ENCODE measurements around the gene KIF4A.

Gene KIF4A

DNA sequence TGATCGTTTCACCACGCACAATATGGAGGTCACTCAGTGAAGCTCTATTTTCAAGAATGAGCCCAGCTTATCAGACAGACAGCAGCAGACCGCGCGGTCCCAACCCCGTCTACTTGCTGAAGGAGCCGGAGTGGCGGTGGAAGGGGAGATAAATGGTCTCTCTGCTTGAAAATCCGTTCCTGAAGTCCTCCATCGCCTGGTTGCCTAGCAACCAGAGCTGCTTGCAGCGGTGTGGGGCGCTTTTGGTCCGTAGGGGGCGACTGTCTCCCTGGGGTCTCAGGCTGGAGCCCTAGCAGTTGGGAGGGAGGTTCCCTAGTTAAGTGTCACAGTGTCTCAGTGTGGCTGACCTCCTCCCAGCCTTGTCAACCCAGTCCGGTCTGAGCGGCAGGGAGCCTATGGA, 146.4 kb downstream of the KIF4A start:
- no peak for DNase-seq (ENCODE audit: low read depth)
- TF ChIP-seq, protein P1, sequence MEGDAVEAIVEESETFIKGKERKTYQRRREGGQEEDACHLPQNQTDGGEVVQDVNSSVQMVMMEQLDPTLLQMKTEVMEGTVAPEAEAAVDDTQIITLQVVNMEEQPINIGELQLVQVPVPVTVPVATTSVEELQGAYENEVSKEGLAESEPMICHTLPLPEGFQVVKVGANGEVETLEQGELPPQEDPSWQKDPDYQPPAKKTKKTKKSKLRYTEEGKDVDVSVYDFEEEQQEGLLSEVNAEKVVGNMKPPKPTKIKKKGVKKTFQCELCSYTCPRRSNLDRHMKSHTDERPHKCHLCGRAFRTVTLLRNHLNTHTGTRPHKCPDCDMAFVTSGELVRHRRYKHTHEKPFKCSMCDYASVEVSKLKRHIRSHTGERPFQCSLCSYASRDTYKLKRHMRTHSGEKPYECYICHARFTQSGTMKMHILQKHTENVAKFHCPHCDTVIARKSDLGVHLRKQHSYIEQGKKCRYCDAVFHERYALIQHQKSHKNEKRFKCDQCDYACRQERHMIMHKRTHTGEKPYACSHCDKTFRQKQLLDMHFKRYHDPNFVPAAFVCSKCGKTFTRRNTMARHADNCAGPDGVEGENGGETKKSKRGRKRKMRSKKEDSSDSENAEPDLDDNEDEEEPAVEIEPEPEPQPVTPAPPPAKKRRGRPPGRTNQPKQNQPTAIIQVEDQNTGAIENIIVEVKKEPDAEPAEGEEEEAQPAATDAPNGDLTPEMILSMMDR (IDR thresholded peaks at IDR 0.05; ENCODE audit: control insufficient read depth, insufficient read depth, low read depth, low read length, missing control alignments): no peak
- H3K4me3 ChIP-seq (ENCODE audit: control insufficient read depth, low read depth, low read length): no peak overlapping the region

GRCh38 chrX:70437011-70437410, 147.1 kb downstream of the KIF4A start:
- H3K4me3 ChIP-seq (ENCODE audit: control insufficient read depth, low read depth, low read length): no peak overlapping the region
- no peak for DNase-seq (ENCODE audit: low read depth)
- TF ChIP-seq, protein P1 (IDR thresholded peaks at IDR 0.05; ENCODE audit: control insufficient read depth, insufficient read depth, low read depth, low read length, missing control alignments): no peak

DNA sequence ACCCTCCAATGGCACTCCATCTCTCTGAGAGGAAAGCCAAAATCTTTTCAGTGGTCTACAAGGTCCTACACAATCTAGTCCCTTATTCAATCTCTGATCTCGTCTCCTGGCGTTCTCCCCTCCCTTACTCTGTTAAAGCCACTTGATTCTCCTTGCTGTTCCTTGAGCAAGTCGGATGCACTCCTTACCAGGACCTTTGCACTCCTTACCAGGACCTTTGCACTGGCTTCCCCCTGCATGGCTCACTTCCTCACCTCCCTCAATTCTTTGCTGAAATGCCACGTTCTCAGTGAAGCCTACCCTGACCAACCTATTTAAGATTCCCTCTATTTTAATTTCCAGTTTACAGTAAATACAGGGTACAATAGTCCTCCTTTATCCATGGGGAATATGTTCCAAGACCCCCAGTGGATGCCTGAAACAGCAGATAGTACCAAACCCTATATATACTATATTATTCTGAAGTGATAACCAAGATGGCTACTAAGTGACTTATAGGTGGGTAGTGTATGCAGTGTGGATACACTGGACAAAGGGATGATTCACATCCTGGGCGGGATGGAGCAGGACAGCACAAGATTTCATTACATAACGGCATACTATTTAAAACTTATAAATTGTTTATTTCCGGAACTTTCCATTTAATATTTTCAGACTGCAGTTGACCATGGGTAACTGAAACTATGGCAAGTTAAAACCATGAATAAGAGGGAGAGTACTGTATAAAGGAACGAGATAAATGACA, 148.2 kb downstream of the KIF4A start:
- TF ChIP-seq, protein P1 (IDR thresholded peaks at IDR 0.05; ENCODE audit: control insufficient read depth, insufficient read depth, low read depth, low read length, missing control alignments): no peak
- DNase-seq (ENCODE audit: low read depth): no peak
- no peak overlapping the region for H3K4me3 ChIP-seq (ENCODE audit: control insufficient read depth, low read depth, low read length)

GRCh38 chrX:70439016-70439415, 149.1 kb downstream of the KIF4A start:
- H3K4me3 ChIP-seq (ENCODE audit: control insufficient read depth, low read depth, low read length): no peak overlapping the region
- TF ChIP-seq, protein P1 (IDR thresholded peaks at IDR 0.05; ENCODE audit: control insufficient read depth, insufficient read depth, low read depth, low read length, missing control alignments): no peak
- DNase-seq (ENCODE audit: low read depth): no peak

DNA sequence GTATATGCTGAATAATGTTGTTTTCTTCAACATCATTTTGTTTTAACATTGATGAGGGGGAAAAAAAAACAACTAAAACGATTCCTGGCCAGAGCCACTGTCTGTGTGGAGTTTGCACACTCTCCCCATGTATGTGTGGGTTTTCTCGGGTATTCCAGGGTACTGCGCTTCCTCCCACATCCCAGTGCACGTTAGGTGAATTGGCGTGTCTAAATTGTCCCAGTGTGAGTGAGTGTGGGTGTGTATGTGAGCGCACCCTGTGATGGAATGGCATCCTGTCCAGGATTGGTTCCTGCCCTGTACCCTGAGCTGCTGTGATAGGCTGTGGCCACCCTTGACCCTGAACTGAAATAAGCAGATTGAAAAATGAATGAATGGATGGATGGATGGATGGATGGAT, 152.3 kb downstream of the KIF4A start:
- H3K4me3 ChIP-seq (ENCODE audit: control insufficient read depth, low read depth, low read length): no peak overlapping the region
- TF ChIP-seq, protein P1 (IDR thresholded peaks at IDR 0.05; ENCODE audit: control insufficient read depth, insufficient read depth, low read depth, low read length, missing control alignments): no peak
- DNase-seq (ENCODE audit: low read depth): no peak

DNA sequence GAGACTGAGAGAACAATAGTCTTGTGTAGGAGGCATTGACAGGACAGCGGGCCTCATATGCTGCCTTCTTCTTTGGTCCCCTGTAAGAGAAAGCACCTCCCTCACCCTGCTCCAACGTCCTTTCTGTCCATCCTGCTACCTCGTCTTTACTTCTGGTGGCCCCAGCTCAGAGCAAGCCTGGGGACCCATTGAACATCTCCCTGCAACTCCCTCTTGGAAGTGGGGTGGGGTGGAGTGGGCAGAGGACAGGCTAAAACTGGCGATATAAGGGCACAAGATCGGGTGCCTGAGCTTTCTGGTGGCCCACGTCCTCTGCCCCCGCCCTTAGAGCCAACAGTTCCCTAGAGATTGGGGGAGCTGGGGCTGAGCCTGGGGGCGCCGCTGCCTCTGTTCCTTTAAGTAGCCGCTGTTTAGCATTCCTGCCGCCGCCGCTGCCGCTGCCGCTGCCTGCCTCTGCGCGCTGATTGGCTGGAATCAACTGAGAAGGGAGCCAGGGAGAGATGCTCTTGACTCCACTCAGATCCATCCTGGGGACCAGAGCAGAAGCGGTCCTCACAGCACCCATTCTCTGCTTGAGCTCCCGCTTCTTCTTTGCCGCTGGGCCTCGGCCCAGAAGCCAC, 154.5 kb downstream of the KIF4A start, which contains the start of gene DLG3:
DLG3 (plus strand) TSS at position 510 of the 620 bp plus-strand sequence. CDS start 367 bp downstream, outside the sequence.
- no peak within 1 kb of the TSS for H3K4me3 ChIP-seq (ENCODE audit: control insufficient read depth, low read depth, low read length)
- TF ChIP-seq, protein P1 (IDR thresholded peaks at IDR 0.05; ENCODE audit: control insufficient read depth, insufficient read depth, low read depth, low read length, missing control alignments): no peak

More for the DNA sequence above, 154.5 kb downstream of the KIF4A start, which contains the start of gene DLG3:
- DNase-seq (ENCODE audit: low read depth): no peak
